GM12874 (cell line): ENCODE measurements around the gene ATF7IP.

Source experiments
- TF ChIP-seq, protein P1 (sequence below): IDR thresholded peaks from 2 replicates; pipeline ENCODE4 v1.5.1; 2011; ENCODE audit warnings: low read depth, mild to moderate bottlenecking, control low read depth, low read length, moderate library complexity; ENCODE audit not compliant: insufficient read depth

ATF7IP gene

GRCh38 chr12:14369311-14369710 lies 3.8 kb downstream of the ATF7IP start:
- TF ChIP-seq, protein P1, sequence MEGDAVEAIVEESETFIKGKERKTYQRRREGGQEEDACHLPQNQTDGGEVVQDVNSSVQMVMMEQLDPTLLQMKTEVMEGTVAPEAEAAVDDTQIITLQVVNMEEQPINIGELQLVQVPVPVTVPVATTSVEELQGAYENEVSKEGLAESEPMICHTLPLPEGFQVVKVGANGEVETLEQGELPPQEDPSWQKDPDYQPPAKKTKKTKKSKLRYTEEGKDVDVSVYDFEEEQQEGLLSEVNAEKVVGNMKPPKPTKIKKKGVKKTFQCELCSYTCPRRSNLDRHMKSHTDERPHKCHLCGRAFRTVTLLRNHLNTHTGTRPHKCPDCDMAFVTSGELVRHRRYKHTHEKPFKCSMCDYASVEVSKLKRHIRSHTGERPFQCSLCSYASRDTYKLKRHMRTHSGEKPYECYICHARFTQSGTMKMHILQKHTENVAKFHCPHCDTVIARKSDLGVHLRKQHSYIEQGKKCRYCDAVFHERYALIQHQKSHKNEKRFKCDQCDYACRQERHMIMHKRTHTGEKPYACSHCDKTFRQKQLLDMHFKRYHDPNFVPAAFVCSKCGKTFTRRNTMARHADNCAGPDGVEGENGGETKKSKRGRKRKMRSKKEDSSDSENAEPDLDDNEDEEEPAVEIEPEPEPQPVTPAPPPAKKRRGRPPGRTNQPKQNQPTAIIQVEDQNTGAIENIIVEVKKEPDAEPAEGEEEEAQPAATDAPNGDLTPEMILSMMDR: no peak

DNA sequence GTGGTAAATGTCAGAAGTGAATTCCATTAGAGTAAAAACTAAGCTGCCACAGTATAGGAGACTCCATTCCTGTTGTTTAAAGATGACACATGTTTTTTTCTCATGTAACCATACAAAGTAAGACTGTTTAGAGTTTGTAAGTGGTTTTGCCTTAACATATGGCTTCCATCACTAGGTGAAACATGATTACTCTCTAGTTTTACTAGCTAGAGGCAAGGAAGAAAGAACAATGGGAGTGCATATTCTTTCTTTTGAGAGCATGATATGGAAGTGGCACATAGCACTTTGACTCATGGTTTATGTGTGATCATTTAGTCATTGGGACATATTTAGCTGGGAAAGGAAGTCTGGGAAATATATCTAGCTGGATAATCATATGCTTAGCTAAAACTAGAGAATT lies 7.7 kb downstream of the ATF7IP start:
- TF ChIP-seq, protein P1: no peak

DNA sequence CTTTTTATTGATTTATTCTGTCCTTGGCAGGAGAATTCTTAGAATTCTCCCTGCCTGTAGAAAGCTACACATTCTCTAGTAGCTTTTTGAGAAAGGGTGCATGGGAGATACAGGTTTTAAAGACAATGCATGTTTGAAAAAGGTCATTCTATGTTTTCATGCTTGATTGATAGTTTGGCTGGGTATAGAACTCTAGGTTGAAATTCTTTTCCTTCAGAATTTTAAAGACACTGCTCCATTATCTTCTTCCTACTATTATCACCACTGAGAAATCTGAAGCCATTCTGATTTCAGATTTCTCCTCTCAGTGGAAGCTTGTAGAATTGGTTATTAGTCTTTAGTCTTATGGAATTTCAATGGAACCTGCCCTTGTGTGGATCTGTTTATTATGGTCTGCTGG lies 14.0 kb downstream of the ATF7IP start:
- TF ChIP-seq, protein P1: no peak

DNA sequence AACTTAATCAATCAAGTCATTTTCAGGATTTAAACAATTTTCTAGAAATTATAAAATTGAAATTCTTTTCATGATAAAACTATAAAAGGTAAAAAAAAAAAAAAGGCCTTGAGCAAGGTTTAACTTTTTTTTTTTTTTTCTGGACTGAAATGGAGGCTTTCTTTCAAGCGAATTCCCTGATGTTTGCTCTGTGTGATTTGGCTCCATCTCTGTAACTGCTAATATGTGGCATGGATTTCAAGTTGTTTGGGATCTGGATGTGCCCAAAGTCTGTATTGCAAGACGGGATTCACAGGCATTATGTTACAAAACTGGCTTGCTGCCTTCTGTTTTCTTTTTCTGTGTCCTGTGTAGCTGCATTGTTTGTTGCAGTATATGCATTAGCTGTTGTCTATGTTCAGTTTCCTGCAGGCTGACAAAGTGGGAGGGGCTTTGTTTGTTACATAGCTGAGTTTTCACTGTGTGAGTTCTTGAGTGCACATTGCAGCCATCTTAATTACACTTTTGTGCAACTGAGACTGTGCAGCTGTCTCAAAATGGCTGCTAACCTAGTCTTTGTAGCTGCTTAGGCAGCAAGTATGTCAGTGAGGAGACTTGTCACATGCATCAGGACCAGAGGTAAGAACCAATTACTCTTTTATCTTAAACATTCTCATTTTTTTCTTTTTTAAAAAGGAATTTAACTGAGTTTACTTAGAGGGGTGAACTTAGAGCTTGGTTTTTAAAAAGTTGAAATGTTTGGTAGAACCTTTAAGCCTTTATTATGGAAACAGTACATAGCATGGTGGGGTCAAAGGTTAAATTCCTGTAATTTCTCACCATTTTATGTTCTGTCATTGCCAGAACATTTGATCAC lies 19.5 kb downstream of the ATF7IP start:
- TF ChIP-seq, protein P1: no peak

- TF ChIP-seq, protein P1: no peak
Observed at GRCh38 chr12:14387219-14387871, 21.9 kb downstream of the ATF7IP start.

DNA sequence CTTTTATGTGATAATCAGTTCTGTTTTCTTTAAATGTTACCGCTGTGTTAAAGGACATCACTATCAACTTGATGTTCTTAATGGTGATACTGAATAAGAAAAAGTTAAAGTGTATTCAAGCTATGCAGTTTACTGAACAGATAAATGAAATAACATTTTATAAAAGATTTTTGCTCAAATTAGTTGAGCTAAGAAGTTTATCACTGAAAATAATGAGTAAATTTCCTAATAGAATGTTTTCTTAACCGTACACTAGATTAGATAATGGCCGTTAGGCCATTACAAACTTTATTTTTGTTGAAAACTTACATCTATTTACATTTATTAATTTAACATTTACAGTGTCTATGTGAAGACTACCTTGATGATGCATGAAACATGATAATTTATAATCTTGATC lies 25.0 kb downstream of the ATF7IP start:
- TF ChIP-seq, protein P1: no peak

DNA sequence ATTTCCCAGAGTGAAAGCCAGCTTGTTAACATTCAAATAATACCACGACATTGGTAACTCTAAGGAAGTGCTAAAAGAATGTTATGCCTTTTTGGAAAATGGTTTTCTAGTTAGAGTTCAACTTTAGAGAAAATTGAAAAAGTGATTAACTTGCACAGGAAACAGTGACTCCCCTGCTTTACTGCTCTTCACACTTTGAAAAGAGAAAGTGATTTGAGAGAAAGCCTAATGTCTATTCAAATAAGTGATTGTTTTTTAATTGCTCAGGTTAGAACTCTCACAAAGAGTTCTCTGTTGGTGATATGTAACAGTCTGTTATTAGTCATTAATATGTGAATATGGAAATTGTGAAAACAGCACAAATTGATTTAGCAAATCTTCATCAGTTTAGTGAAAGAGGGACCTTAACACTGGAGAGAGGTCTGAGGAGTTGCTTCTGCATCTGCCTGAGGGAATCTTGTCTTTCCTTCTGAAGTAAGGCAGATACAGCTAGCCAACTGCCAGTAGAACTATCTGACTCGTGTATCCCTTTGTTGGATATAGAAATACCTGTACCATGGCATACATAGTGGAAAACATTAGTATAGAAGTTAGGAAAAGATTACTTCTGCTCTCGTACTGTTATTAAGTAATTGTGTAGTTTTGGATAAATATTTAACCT lies 25.5 kb downstream of the ATF7IP start:
- TF ChIP-seq, protein P1: no peak
